H9 (cell line): Measurements from ENCODE around the gene COL23A1. TPM values are rescaled to one million over a fixed set of nuclear protein-coding genes. Genes with fewer than 3 reads are reported as not detected.

Experiments
- DNase-seq: peaks from one replicate; pipeline ENCODE4 v3.0.0-alpha.2; 2017
- H2AFZ ChIP-seq: one replicate; pipeline ENCODE4 v1.6.1; 2013; ENCODE audit warnings: mild to moderate bottlenecking, low read length, control low read depth, moderate library complexity
- H2AK5ac ChIP-seq: 2 replicates; pipeline ENCODE4 v1.6.1; 2013; ENCODE audit warnings: low read length, control low read depth, mixed read lengths; ENCODE audit not compliant: insufficient read length
- H2BK120ac ChIP-seq: one replicate; pipeline ENCODE4 v1.6.1; 2013; ENCODE audit warnings: low read depth, mild to moderate bottlenecking, low read length, control low read depth, inconsistent platforms; ENCODE audit not compliant: poor library complexity, severe bottlenecking
- H2BK12ac ChIP-seq: 2 replicates; pipeline ENCODE4 v1.6.1; 2013; ENCODE audit warnings: low read length, control low read depth, mixed read lengths, low read depth; ENCODE audit not compliant: insufficient read length
- H2BK15ac ChIP-seq: 2 replicates; pipeline ENCODE4 v1.6.1; 2013; ENCODE audit warnings: low read depth, low read length, control low read depth
- H2BK20ac ChIP-seq: one replicate; pipeline ENCODE4 v1.6.1; 2013; ENCODE audit warnings: low read depth, mild to moderate bottlenecking, low read length, control low read depth, inconsistent platforms; ENCODE audit not compliant: poor library complexity, severe bottlenecking
- H2BK5ac ChIP-seq: 2 replicates; pipeline ENCODE4 v1.6.1; 2013; ENCODE audit warnings: low read length, control low read depth, mixed read lengths; ENCODE audit not compliant: insufficient read length
- H3K14ac ChIP-seq: 2 replicates; pipeline ENCODE4 v1.6.1; 2013; ENCODE audit warnings: low read length, control low read depth; ENCODE audit not compliant: insufficient read depth
- H3K18ac ChIP-seq: 2 replicates; pipeline ENCODE4 v1.6.1; 2013; ENCODE audit warnings: low read depth, mild to moderate bottlenecking, mixed read lengths, low read length, control low read depth; ENCODE audit not compliant: insufficient read length
- H3K23ac ChIP-seq: 2 replicates; pipeline ENCODE4 v1.6.1; 2013; ENCODE audit warnings: low read length, control low read depth, mixed read lengths, low read depth; ENCODE audit not compliant: insufficient read length
- H3K23me2 ChIP-seq: 2 replicates; pipeline ENCODE4 v1.6.1; 2013; ENCODE audit warnings: low read depth, mild to moderate bottlenecking, mixed read lengths, low read length, control low read depth; ENCODE audit not compliant: insufficient read length, poor library complexity, severe bottlenecking
- H3K27ac ChIP-seq: 2 replicates; pipeline ENCODE4 v1.5.1; 2013; ENCODE audit warnings: low read length, control low read depth, mixed read lengths, low read depth; ENCODE audit not compliant: insufficient read length
- H3K27me3 ChIP-seq: 2 replicates; pipeline ENCODE4 v1.6.1; 2013; ENCODE audit warnings: low read length, control low read depth, inconsistent platforms; ENCODE audit not compliant: insufficient read depth
- H3K4ac ChIP-seq: 2 replicates; pipeline ENCODE4 v1.6.1; 2013; ENCODE audit warnings: low read depth, mild to moderate bottlenecking, control low read depth, inconsistent platforms, low read length, moderate library complexity
- H3K4me1 ChIP-seq: 2 replicates; pipeline ENCODE4 v1.6.1; 2013; ENCODE audit warnings: low read length, control low read depth, inconsistent platforms; ENCODE audit not compliant: insufficient read depth
- H3K4me2 ChIP-seq: 2 replicates; pipeline ENCODE4 v1.6.1; 2013; ENCODE audit warnings: low read length, control low read depth, mixed read lengths; ENCODE audit not compliant: insufficient read length, insufficient read depth
- H3K56ac ChIP-seq: 2 replicates; pipeline ENCODE4 v1.6.1; 2013; ENCODE audit warnings: low read depth, mild to moderate bottlenecking, mixed read lengths, low read length, control low read depth; ENCODE audit not compliant: insufficient read length
- H3K79me1 ChIP-seq: 2 replicates; pipeline ENCODE4 v1.6.1; 2013; ENCODE audit warnings: low read depth, mild to moderate bottlenecking, moderate library complexity, low read length, control low read depth, inconsistent platforms; ENCODE audit not compliant: insufficient read depth, poor library complexity, severe bottlenecking
- H3K79me2 ChIP-seq: 2 replicates; pipeline ENCODE4 v1.6.1; 2013; ENCODE audit warnings: low read length, control low read depth, inconsistent platforms; ENCODE audit not compliant: insufficient read depth
- H3K9ac ChIP-seq: 2 replicates; pipeline ENCODE4 v1.6.1; 2013; ENCODE audit warnings: low read length, control low read depth, mixed read lengths; ENCODE audit not compliant: insufficient read length; ENCODE audit errors: extremely low read depth
- H3K9me3 ChIP-seq: one replicate; pipeline ENCODE4 v1.6.1; 2013; ENCODE audit warnings: low read depth, low read length, inconsistent platforms; ENCODE audit not compliant: control insufficient read depth
- H3T11ph ChIP-seq: one replicate; pipeline ENCODE4 v1.6.1; 2013; ENCODE audit warnings: mild to moderate bottlenecking, low read length, control low read depth, inconsistent platforms
- H4K20me1 ChIP-seq: one replicate; pipeline ENCODE4 v1.6.1; 2013; ENCODE audit not compliant: control insufficient read depth, insufficient read length, insufficient read depth
- H4K5ac ChIP-seq: 2 replicates; pipeline ENCODE4 v1.6.1; 2013; ENCODE audit warnings: low read depth, mild to moderate bottlenecking, mixed read lengths, low read length, control low read depth; ENCODE audit not compliant: insufficient read length
- H4K8ac ChIP-seq: replicated peaks from 2 replicates; pipeline ENCODE4 v1.6.1; 2013; ENCODE audit warnings: low read length, control low read depth, mixed read lengths, low read depth; ENCODE audit not compliant: insufficient read length
- H4K91ac ChIP-seq: 2 replicates; pipeline ENCODE4 v1.6.1; 2013; ENCODE audit warnings: low read depth, mild to moderate bottlenecking, moderate library complexity, mixed read lengths, low read length, control low read depth; ENCODE audit not compliant: insufficient read length
- H3K27ac Mint-ChIP-seq, 3 experiments: 2 replicates in 2 of 3; 3 replicates in 1 of 3; pipeline ENCODE4 v1.8.0; 2020 to 2021; ENCODE audit warnings: mixed read lengths in 3 of 3, mild to moderate bottlenecking in 1 of 3, moderate library complexity in 1 of 3
- H3K27me3 Mint-ChIP-seq: 2 replicates; pipeline ENCODE4 v1.8.0; 2021; ENCODE audit warnings: low read depth, mild to moderate bottlenecking, moderate library complexity, mixed read lengths
- H3K36me3 Mint-ChIP-seq, 3 experiments: 2 replicates in 2 of 3; 3 replicates in 1 of 3; pipeline ENCODE4 v1.8.0; 2020 to 2021; ENCODE audit warnings: low read depth in 3 of 3, mixed read lengths in 3 of 3; ENCODE audit not compliant: insufficient read depth in 1 of 3
- H3K4me1 Mint-ChIP-seq, 2 experiments: 2 replicates each; pipeline ENCODE4 v1.8.0; 2020; ENCODE audit warnings: mixed read lengths in 2 of 2
- H3K4me3 Mint-ChIP-seq, 2 experiments: 2 replicates in 1 of 2; 3 replicates in 1 of 2; pipeline ENCODE4 v1.8.0; 2020 to 2021; ENCODE audit warnings: mild to moderate bottlenecking in 2 of 2, mixed read lengths in 2 of 2, moderate library complexity in 1 of 2
- H3K9me3 Mint-ChIP-seq, 2 experiments: 2 replicates in 1 of 2; 3 replicates in 1 of 2; pipeline ENCODE4 v1.8.0; 2020; ENCODE audit warnings: mild to moderate bottlenecking in 2 of 2, mixed read lengths in 2 of 2, moderate library complexity in 1 of 2
- WGBS: extraction: QIAGEN DNeasy Blood & Tissue Kit; methylation state at CpG from one replicate; pipeline ENCODE4 v1.1.7; 2013; ENCODE audit warnings: missing lambda C conversion rate, low lambda C conversion rate, mixed read lengths; ENCODE audit not compliant: insufficient read length; ENCODE audit errors: extremely low coverage; 5-methylcytosine and 5-hydroxymethylcytosine counted together
- total RNA-seq: library from RNA; stranded (reverse); gene quantifications from 2 replicates; pipeline ENCODE4 v1.2.1, GENCODE V29; 2021
- TF ChIP-seq, protein P1 (sequence below): fragments of 200-600 bp; sonication (generic); conservative IDR thresholded peaks from 3 replicates; pipeline ENCODE4 v1.8.0; 2021; ENCODE audit warnings: antibody characterized with exemption, mild to moderate bottlenecking

Gene COL23A1
- total RNA-seq, 1 experiment from 2014 or later, result 2.6 TPM

DNA sequence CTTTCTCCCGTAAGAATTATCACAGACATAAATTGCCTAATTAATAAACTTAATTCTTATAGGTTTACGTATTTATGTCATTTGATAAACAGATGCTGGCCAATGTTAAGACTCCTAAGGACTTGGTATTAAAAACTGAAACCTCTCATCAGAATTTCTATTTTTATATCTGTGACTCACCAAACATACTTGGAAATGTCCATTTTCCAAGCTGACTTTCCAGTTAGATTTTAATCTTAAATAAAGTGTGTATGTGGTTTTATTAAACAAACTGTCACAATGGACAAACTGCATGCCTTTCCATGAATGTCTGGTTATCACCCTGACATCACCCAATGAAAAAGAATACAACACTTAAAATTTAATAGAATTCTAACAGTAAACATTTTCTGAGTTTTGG lies 12.6 kb upstream of the COL23A1 start:
- Histone ChIP-seq H3K23me2 (no peaks in the 10 kb centered on the region), H3K14ac (no peak overlapping the region), H4K8ac (no peak overlapping the region), H2BK120ac (no peak overlapping the region), H4K5ac (no peak overlapping the region), H3K79me1 (no peaks in the 10 kb centered on the region), H2AK5ac (no peak overlapping the region), H3K9me3 (peaks cover 13% of the 10 kb centered on the region), H2BK15ac (no peak overlapping the region), H3K79me2 (no peaks in the 10 kb centered on the region), H3T11ph (no peak overlapping the region), H3K18ac (no peak overlapping the region), H3K9ac (no peak overlapping the region), H3K27me3 (no peaks in the 10 kb centered on the region), H3K4me1 (no peaks in the 10 kb centered on the region), H3K27ac (no peak overlapping the region), H4K20me1 (no peaks in the 10 kb centered on the region), H3K23ac (no peak overlapping the region), H3K4me2 (no peak overlapping the region), H2BK5ac (no peak overlapping the region), H3K4ac (no peak overlapping the region), H3K56ac (no peak overlapping the region), H2BK12ac (no peak overlapping the region), H2BK20ac (no peak overlapping the region), H2AFZ (no peak overlapping the region), H4K91ac (no peak overlapping the region)
- Mint-ChIP-seq H3K4me3 (no peak overlapping the region), H3K36me3 (peaks cover 53 to 74% (median 59%) of the 10 kb centered on the region in 3 experiments), H3K4me1 (no peaks in the 10 kb centered on the region), H3K9me3 (peaks cover 18 to 24% of the 10 kb centered on the region in 2 experiments), H3K27me3 (no peaks in the 10 kb centered on the region), H3K27ac (no peak overlapping the region)
- TF ChIP-seq, protein P1, sequence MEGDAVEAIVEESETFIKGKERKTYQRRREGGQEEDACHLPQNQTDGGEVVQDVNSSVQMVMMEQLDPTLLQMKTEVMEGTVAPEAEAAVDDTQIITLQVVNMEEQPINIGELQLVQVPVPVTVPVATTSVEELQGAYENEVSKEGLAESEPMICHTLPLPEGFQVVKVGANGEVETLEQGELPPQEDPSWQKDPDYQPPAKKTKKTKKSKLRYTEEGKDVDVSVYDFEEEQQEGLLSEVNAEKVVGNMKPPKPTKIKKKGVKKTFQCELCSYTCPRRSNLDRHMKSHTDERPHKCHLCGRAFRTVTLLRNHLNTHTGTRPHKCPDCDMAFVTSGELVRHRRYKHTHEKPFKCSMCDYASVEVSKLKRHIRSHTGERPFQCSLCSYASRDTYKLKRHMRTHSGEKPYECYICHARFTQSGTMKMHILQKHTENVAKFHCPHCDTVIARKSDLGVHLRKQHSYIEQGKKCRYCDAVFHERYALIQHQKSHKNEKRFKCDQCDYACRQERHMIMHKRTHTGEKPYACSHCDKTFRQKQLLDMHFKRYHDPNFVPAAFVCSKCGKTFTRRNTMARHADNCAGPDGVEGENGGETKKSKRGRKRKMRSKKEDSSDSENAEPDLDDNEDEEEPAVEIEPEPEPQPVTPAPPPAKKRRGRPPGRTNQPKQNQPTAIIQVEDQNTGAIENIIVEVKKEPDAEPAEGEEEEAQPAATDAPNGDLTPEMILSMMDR, result no peak
- WGBS, result 100% methylated on average over 1 of the region's 2 CpGs
- DNase-seq, result no peak
